NCI-H460 (cell line): ENCODE data around the gene COL17A1. TPM values are rescaled to one million over a fixed set of nuclear protein-coding genes. Genes with fewer than 3 reads are reported as not detected.

ENCODE experiments used
- DNase-seq: peaks from one replicate; pipeline ENCODE4 v3.0.0-alpha.2; 2016; ENCODE audit warnings: low read depth; ENCODE audit errors: extremely low read depth
- total RNA-seq: library from RNA; depleted of rRNA; stranded (reverse); fragments of >200 nt; shearing (Covaris generic); gene quantifications from 2 replicates; pipeline ENCODE4 v1.2.3, GENCODE V29; 2014; rRNA removed

COL17A1 gene
- total RNA-seq, 1 experiment from 2014 or later, result not detected

GRCh38 chr10:104002911-104003310 is 82.8 kb downstream of the COL17A1 start:
- DNase-seq, result no peak

GRCh38 chr10:103998805-103999204 is 86.9 kb downstream of the COL17A1 start:
- no peak for DNase-seq

GRCh38 chr10:103995134-103995533 is 90.5 kb downstream of the COL17A1 start:
- DNase-seq, result no peak

GRCh38 chr10:103991393-103992128 is 94.1 kb downstream of the COL17A1 start:
- no peak for DNase-seq

GRCh38 chr10:103990531-103990930 is 95.1 kb downstream of the COL17A1 start:
- DNase-seq, result no peak

- no peak for DNase-seq
Observed at GRCh38 chr10:103990121-103990520, 95.6 kb downstream of the COL17A1 start.

GRCh38 chr10:103986360-103986759 is 99.3 kb downstream of the COL17A1 start:
- no peak for DNase-seq

- no peak for DNase-seq
Observed at GRCh38 chr10:103985726-103986125, 100.0 kb downstream of the COL17A1 start.

- DNase-seq, result no peak
Observed at GRCh38 chr10:103983367-103983911, 102.2 kb downstream of the COL17A1 start.

- DNase-seq, result no peak
Observed at GRCh38 chr10:103982639-103983038, 103.0 kb downstream of the COL17A1 start.

Other genes starting within 250 kb of the COL17A1 start
- gene SH3PXD2A, start 230.3 kb downstream of the COL17A1 start, total RNA-seq, result 0.81 and 0.82 TPM in 2 replicates
- gene STN1, start 167.7 kb downstream of the COL17A1 start, total RNA-seq, result 27.6 and 28.3 TPM in 2 replicates
- gene SLK, start 118.7 kb downstream of the COL17A1 start, total RNA-seq, result 59.3 and 62.3 TPM in 2 replicates
- gene SFR1, start 36.3 kb upstream of the COL17A1 start, total RNA-seq, result 13.0 and 13.8 TPM in 2 replicates
- 0.22 TPM in 1 of 2 replicates, not detected in the other for gene CFAP43, start 146.5 kb upstream of the COL17A1 start, total RNA-seq
- gene GSTO1, start 169.0 kb upstream of the COL17A1 start, total RNA-seq, result 202 and 212 TPM in 2 replicates
- gene GSTO2, start 183.3 kb upstream of the COL17A1 start, total RNA-seq, result 75.4 and 86.5 TPM in 2 replicates